SH-SY5Y (cell line): ENCODE data around the gene KLC1.

Experiments
- GATA2 ChIP-seq: IDR thresholded peaks from 2 replicates; pipeline ENCODE4 v1.6.1; 2011; ENCODE audit warnings: mild to moderate bottlenecking, low read depth, low read length
- GATA3 ChIP-seq: IDR thresholded peaks from 2 replicates; pipeline ENCODE4 v1.6.1; 2011; ENCODE audit warnings: low read depth, mild to moderate bottlenecking, low read length, moderate library complexity

DNA sequence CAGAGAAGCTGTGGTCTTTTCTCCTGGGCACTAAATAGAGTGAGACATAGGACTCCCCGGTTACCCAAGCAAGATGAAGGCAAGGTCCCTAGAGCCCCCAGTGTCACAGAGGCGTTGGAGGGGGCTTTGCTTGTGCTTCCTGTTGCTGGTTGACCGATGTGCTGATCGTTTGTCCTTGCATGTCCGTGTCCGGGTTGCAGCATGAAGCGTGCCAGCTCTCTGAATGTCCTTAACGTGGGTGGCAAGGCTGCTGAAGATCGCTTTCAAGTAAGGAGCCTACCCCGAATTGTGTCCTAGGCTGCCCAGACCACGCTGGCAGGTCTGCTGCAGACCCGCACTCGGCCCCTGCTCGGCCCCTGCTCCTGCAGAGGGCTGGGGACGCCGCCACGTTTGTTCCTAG lies 63.1 kb downstream of the KLC1 start:
- TF ChIP-seq GATA3 (no peak), GATA2 (no peak)
